A549 (cell line): Measurements from ENCODE around the gene MPP2. TPM values are rescaled to one million over a fixed set of nuclear protein-coding genes. Genes with fewer than 3 reads are reported as not detected.
"Not testable (repeated sequence)": the region's sequence is repeated elsewhere in the genome, so short reads cannot be mapped to it uniquely, and the experiment has no call there.

Experiments used
- ATAC-seq, 2 experiments: fragments of 200-7000 bp in 1 of 2; fragments of >200 bp in 1 of 2; cut with Nextera tagmentation in 1 of 2; cut with Tn5 transposase in 1 of 2; 3 replicates each; pipeline versions ENCODE4 v1.8.0 to v1.9.1; 2018 to 2020; ENCODE audit warnings: mild to moderate bottlenecking in 1 of 2, moderate library complexity in 1 of 2
- CTCF ChIA-PET: fragments of 300-600 bp; sonication (Branson Sonifier 250); formaldehyde crosslinking; extraction: SDS; loops from one replicate; lab custom pipeline; 2021; ENCODE audit warnings: antibody characterized with exemption, inconsistent platforms; lab: Yijun Ruan, JAX
- POLR2A ChIA-PET: fragments of 350-600 bp; formaldehyde crosslinking; extraction: SDS; loops from one replicate; lab custom pipeline; 2021; ENCODE audit warnings: antibody characterized with exemption, inconsistent platforms; lab: Yijun Ruan, JAX
- DNase-seq, 2 experiments: peaks; one replicate each; pipeline versions ENCODE4 v3.0.0 to v3.0.0-alpha.2; 2011 to 2016; ENCODE audit warnings: low read depth in 1 of 2, low spot score in 1 of 2
- FAIRE-seq: peaks from 2 replicates; lab custom pipeline; 2011; peaks lifted over from hg19 to GRCh38; lab: Jason Lieb, UNC
- H3K27ac ChIP-seq, 2 experiments: fragments of >200 bp; sonication (Bioruptor Twin); formaldehyde crosslinking; 3 replicates each; pipeline ENCODE4 v1.5.1; 2016 to 2017
- H3K4me1 ChIP-seq: fragments of >200 bp; sonication (Bioruptor Twin); formaldehyde crosslinking; 3 replicates; pipeline ENCODE4 v1.6.1; 2016
- H3K4me2 ChIP-seq: fragments of >200 bp; sonication (Bioruptor Twin); formaldehyde crosslinking; 3 replicates; pipeline ENCODE4 v1.6.1; 2016
- H3K4me3 ChIP-seq: fragments of >200 bp; sonication (Bioruptor Twin); formaldehyde crosslinking; 3 replicates; pipeline ENCODE4 v1.5.1; 2016
- H3K9me3 ChIP-seq: fragments of >200 bp; sonication (Bioruptor Twin); formaldehyde crosslinking; 3 replicates; pipeline ENCODE4 v1.6.1; 2016
- CBX8 ChIP-seq: fragments of 200-600 bp; sonication (generic); IDR thresholded peaks from 2 replicates; pipeline ENCODE4 v1.6.1; 2016
- CEBPB ChIP-seq, 2 experiments: fragments of >200 bp in 1 of 2; sonication (Bioruptor Twin) in 1 of 2; formaldehyde crosslinking in 1 of 2; IDR thresholded peaks; 2 replicates each; pipeline ENCODE4 v1.6.1; 2012 to 2016
- CHD2 ChIP-seq: fragments of 150-350 bp; IDR thresholded peaks from 2 replicates; pipeline ENCODE4 v1.6.1; 2014; ENCODE audit warnings: low read length; ENCODE audit not compliant: partially characterized antibody
- CHD4 ChIP-seq: fragments of 200-600 bp; sonication (generic); IDR thresholded peaks from 2 replicates; pipeline ENCODE4 v1.6.1; 2016; ENCODE audit warnings: antibody characterized with exemption, mild to moderate bottlenecking, borderline replicate concordance
- GATA3 ChIP-seq: IDR thresholded peaks from 2 replicates; pipeline ENCODE4 v1.6.1; 2012; ENCODE audit warnings: borderline replicate concordance
- HDAC2 ChIP-seq: fragments of 200-600 bp; sonication (generic); IDR thresholded peaks from 2 replicates; pipeline ENCODE4 v1.6.1; 2016
- JUN ChIP-seq, 2 experiments: fragments of >200 bp; sonication (Bioruptor Twin); formaldehyde crosslinking; IDR thresholded peaks; 2 replicates in 1 of 2; 3 replicates in 1 of 2; pipeline ENCODE4 v1.6.1; 2016 to 2017
- JUNB ChIP-seq: fragments of >200 bp; sonication (Bioruptor Twin); formaldehyde crosslinking; IDR thresholded peaks from 2 replicates; pipeline ENCODE4 v1.6.1; 2016
- MAFK ChIP-seq: fragments of 450-650 bp; IDR thresholded peaks from 2 replicates; pipeline ENCODE4 v1.6.1; 2014; ENCODE audit not compliant: partially characterized antibody
- NFE2L2 ChIP-seq: fragments of 150-350 bp; conservative IDR thresholded peaks from 2 replicates; pipeline ENCODE4 v1.6.1; 2014; ENCODE audit warnings: low read length
- POLR2AphosphoS2 ChIP-seq: conservative IDR thresholded peaks from 2 replicates; pipeline ENCODE4 v1.6.1; 2012; ENCODE audit warnings: low read length, improper control_type of control experiment, inconsistent platforms
- RAD21 ChIP-seq, 2 experiments: fragments of >200 bp in 1 of 2; sonication (Bioruptor Twin) in 1 of 2; formaldehyde crosslinking in 1 of 2; IDR thresholded peaks in 1 of 2; conservative IDR thresholded peaks in 1 of 2; 2 replicates in 1 of 2; 3 replicates in 1 of 2; pipeline ENCODE4 v1.6.1; 2012 to 2018; ENCODE audit warnings: inconsistent platforms in 1 of 2
- RCOR1 ChIP-seq: fragments of 150-350 bp; IDR thresholded peaks from 2 replicates; pipeline ENCODE4 v1.6.1; 2014; ENCODE audit warnings: antibody characterized with exemption, low read length, low read depth
- SMC3 ChIP-seq: fragments of >200 bp; sonication (Bioruptor Twin); formaldehyde crosslinking; IDR thresholded peaks from 3 replicates; pipeline ENCODE4 v1.6.1; 2018; ENCODE audit warnings: inconsistent platforms
- TFCP2L1 ChIP-seq: fragments of 250-450 bp; sonication (Bioruptor Pico); IDR thresholded peaks from 2 replicates; pipeline ENCODE4 v1.5.0; 2021; ENCODE audit warnings: mild to moderate bottlenecking
- WGBS: methylation state at CpG from one replicate; pipeline ENCODE4 v1.1.6; 2017; ENCODE audit errors: missing lambda C conversion rate; 5-methylcytosine and 5-hydroxymethylcytosine counted together
- polyA plus RNA-seq, 4 experiments: library from polyadenylated mRNA; depleted of rRNA in 3 of 4; stranded (reverse); fragments of >200 nt; fragmentation: RNase III in 1 of 4; extraction: RNeasy Plus Mini Kit Qiagen cat#74134 plus additional on column Dnase treatment in 1 of 4; gene quantifications; 2 replicates in 3 of 4; 3 replicates in 1 of 4; pipeline ENCODE4 v1.2.3, GENCODE V29; 2011 to 2017
- TF ChIP-seq, protein P1 (sequence below): IDR thresholded peaks from 2 replicates; pipeline ENCODE4 v1.6.1; 2012
- TF ChIP-seq, protein P2 (sequence below): fragments of >200 bp; sonication (Bioruptor Twin); formaldehyde crosslinking; IDR thresholded peaks from 3 replicates; pipeline ENCODE4 v1.5.1; 2016

The MPP2 gene
- polyA plus RNA-seq, 2 of the 4 experiments (the other 2 are of a cell fraction), result 3.8 to 4.2 TPM

DNA sequence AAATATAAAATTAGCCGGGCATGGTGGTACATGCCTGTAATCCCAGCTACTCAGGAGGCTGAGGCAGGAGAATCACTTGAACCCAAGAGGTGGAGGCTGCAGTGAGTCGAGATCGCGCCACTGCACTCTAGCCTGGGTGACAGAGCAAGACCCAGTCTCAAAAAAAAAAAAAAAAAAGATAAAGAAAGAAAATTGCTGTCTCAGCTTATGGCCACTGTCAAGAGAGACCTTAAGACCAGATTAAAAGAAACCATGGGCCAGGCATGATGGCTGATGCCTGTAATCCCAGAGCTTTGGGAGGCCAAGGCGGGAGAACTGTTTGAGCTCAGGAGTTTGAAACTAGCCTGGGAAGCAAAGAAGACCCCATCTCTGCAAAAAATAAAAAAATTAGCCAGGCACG is 38.3 kb downstream of the MPP2 start:
- H3K27ac ChIP-seq, DNase-seq, POLR2A ChIA-PET, H3K4me3 ChIP-seq, H3K9me3 ChIP-seq, H3K4me2 ChIP-seq, H3K4me1 ChIP-seq, FAIRE-seq, ATAC-seq: not testable (repeated sequence)
- peak; percentile 22 for TF ChIP-seq MAFK
- CTCF ChIA-PET, result interaction anchor here (0.7 to 4.1 kb wide), 7 partner anchors 9 to 141 kb away, joined by 3 to 53 read pairs (median 4); no protein-coding TSS in a partner anchor
- WGBS, result 42% methylated on average over 6 of the region's 6 CpGs

DNA sequence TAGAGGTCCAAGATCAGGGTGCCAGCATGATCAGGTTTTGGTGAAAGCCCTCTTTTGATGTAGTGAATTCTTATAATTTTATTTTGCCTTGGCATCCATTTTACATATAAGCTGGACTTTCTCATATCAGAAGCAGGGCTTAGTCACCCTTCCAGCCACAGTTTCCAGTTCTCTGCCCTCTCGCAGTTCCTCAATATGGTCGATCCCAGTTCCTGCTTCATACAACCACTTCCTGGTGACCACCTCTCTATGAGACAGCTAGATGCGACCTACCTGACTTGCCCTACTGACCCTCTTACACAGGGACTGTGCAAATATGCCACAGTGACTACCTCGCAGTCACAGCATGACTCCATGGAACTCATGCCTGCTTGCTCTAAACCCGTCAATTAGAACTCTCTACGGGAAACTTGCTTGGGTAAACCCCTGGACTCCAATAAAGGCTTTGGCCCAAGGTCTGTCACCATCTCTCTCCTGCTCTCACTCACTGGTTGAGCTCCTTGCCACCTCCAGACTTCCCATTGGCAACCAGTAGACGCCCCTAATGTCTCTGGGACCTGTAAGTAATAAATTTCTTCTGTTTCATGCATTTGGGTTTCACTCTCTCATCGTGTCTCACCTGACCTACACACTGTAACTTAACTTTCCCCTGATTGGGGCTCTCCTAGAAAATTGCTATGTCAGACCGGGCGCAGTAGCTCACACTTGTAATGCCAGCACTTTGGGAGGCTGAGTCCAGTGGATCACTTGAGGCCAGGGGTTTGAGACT is 38.9 kb downstream of the MPP2 start:
- no peak overlapping the region for H3K4me3 ChIP-seq
- POLR2A ChIA-PET, result no interaction called here
- no peak for FAIRE-seq
- no peak overlapping the region for H3K4me2 ChIP-seq
- no peak overlapping the region for H3K27ac ChIP-seq
- CTCF ChIA-PET, result interaction anchor here (0.6 to 4.1 kb wide), 8 partner anchors 9 to 109 kb away, joined by 3 to 53 read pairs (median 4); no protein-coding TSS in a partner anchor
- ATAC-seq, result no peak
- TF ChIP-seq HDAC2 (no peak), JUN (IDR thresholded peaks at IDR 0.05) (no peak), TFCP2L1 (no peak), RAD21 (conservative IDR thresholded peaks at IDR 0.05 in 1 of 2, IDR thresholded peaks at IDR 0.05 in 1 of 2) (no peak), NFE2L2 (no peak), SMC3 (no peak), GATA3 (no peak), CHD4 (no peak), CBX8 (no peak), RCOR1 (no peak)
- TF ChIP-seq, protein P1, sequence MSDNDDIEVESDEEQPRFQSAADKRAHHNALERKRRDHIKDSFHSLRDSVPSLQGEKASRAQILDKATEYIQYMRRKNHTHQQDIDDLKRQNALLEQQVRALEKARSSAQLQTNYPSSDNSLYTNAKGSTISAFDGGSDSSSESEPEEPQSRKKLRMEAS, result no peak
- TF ChIP-seq, protein P2, sequence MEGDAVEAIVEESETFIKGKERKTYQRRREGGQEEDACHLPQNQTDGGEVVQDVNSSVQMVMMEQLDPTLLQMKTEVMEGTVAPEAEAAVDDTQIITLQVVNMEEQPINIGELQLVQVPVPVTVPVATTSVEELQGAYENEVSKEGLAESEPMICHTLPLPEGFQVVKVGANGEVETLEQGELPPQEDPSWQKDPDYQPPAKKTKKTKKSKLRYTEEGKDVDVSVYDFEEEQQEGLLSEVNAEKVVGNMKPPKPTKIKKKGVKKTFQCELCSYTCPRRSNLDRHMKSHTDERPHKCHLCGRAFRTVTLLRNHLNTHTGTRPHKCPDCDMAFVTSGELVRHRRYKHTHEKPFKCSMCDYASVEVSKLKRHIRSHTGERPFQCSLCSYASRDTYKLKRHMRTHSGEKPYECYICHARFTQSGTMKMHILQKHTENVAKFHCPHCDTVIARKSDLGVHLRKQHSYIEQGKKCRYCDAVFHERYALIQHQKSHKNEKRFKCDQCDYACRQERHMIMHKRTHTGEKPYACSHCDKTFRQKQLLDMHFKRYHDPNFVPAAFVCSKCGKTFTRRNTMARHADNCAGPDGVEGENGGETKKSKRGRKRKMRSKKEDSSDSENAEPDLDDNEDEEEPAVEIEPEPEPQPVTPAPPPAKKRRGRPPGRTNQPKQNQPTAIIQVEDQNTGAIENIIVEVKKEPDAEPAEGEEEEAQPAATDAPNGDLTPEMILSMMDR, result no peak
- H3K4me1 ChIP-seq, result peaks cover 6% of the 10 kb centered on the region; the same call in 2 of the 3 replicates
- H3K9me3 ChIP-seq, result no peaks in the 10 kb centered on the region
- no peak for DNase-seq
- WGBS, result 68% methylated on average over 10 of the region's 10 CpGs

DNA sequence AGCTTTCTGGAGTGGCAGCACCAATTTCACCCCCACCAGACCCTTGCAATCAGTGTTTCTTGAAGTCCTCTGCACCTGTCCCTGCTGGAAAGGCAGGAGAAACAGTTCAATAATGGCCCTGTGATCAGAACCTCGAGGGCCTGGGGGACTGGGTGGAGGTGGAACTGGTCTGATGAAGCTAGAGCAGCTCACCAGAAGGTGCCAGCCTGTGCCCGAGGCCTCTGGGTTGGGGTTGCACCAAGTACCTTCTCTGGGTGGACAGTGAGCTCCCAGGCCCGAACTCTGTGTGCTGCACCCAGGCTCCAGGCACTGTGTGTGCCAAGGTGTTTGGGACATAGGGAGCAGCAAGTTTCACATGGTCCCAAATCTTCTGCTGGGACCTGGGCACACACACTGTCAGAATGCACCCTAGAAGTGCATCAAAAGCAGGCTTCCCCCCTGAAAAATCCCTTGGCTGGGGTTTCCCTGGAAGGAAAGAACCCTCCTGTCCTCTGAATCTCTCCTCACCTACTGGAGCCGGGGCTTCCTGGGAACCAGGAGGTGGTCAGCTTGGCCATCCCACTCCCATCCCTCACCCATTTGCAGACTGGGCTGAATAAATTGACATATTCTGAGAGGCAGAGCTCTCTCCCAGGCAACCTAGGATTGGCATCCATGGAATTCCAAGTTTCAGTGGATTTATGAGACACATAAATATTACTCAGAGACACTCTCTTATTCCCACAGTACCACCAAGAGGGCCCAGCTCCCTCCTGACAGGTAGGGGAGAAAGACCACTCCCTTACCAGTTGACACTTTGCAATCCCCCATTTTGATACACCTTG is 43.0 kb downstream of the MPP2 start:
- Histone ChIP-seq H3K27ac (no peak overlapping the region), H3K4me3 (no peak overlapping the region), H3K9me3 (no peaks in the 10 kb centered on the region), H3K4me1 (peaks cover 5% of the 10 kb centered on the region; the same call in 1 of the 3 replicates), H3K4me2 (no peak overlapping the region)
- WGBS, result 51% methylated on average over 4 of the region's 4 CpGs
- peak in 1 of 2 experiments; percentile 25; a peak in 2 of 6 replicates for ATAC-seq
- TF ChIP-seq CHD2 (no peak), CEBPB (IDR thresholded peaks at IDR 0.05) (no peak), MAFK (no peak), JUNB (no peak), HDAC2 (no peak), POLR2AphosphoS2 (no peak), CBX8 (no peak)
- no peak for FAIRE-seq
- no peak for DNase-seq
- ChIA-PET POLR2A (no interaction called here), CTCF (interaction anchor here (0.6 to 13.7 kb wide), 6 partner anchors 14 to 130 kb away, joined by 3 to 161 read pairs (median 5); partner anchors contain the start of gene CD300LG)
